GM12872 (cell line): ENCODE data around the gene SNRNP25.

Experiments used
- CTCF ChIP-seq: IDR thresholded peaks from 3 replicates; pipeline ENCODE4 v1.5.1; 2011; ENCODE audit warnings: low read depth, mild to moderate bottlenecking, low read length, moderate library complexity; ENCODE audit not compliant: insufficient read depth

SNRNP25 gene

GRCh38 chr16:43294-43693 lies 10.3 kb upstream of the SNRNP25 start:
- TF ChIP-seq CTCF = no peak

DNA sequence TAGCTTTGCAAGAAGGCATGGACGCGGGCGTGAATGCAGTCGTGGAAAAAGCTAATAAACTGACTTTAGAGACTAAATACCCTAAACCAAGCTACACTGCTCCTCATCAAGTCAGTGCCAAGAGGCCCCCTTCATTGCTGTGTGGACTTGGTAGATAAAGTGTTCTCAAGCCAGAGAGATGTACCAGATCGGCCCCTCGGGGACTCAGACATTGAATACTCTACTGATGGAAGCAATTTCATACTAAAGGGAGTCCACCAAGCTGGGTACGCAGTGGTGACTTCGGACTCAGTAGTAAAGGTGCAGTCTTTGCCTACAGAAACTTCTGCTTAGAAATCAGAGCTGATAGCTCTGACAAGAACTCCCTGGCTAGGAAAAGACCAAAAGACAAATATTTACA lies 9.0 kb upstream of the SNRNP25 start:
- no peak for TF ChIP-seq CTCF

- no peak for TF ChIP-seq CTCF
These were observed 8.2 kb upstream of the SNRNP25 start for GRCh38 chr16:45454-45853.

DNA sequence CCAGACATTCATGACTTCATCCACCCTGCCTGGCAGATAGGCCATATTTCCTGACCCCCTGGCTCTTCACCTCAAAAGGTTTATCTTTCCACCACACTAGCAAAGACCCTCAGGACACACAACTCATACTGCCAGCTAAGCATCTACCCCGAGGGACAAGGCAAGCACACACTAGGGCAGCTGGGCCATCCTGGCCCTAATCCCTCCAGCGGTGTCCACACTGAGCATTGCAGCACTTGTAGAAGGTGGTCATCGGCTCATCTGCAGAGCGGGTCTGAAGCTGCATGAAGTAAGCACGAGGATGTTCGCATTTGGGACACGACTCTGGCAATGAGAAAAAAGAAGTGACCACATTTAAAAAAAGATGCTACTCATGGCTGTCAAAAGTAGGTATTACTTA lies 6.4 kb upstream of the SNRNP25 start:
- TF ChIP-seq CTCF = no peak

GRCh38 chr16:50769-51591 lies 2.6 kb upstream of the SNRNP25 start:
- no peak for TF ChIP-seq CTCF

- no peak for TF ChIP-seq CTCF
These were observed 581 bp downstream of the SNRNP25 start for GRCh38 chr16:54237-54581.

- no peak for TF ChIP-seq CTCF
These were observed 2.0 kb downstream of the SNRNP25 start for GRCh38 chr16:55571-56136.
